Neural progenitor cell (in vitro differentiated cells): ENCODE data around the gene SLC30A3. TPM values are rescaled to one million over a fixed set of nuclear protein-coding genes. Genes with fewer than 3 reads are reported as not detected.

Experiments used
- DNase-seq: peaks from one replicate; pipeline ENCODE4 v3.0.0-alpha.2; 2016; ENCODE audit warnings: low spot score
- H2AFZ ChIP-seq: fragments of 200-600 bp; sonication (generic); replicated peaks from 2 replicates; pipeline ENCODE4 v1.6.1; 2016; ENCODE audit warnings: antibody characterized with exemption
- H3F3A ChIP-seq: fragments of 200-600 bp; sonication (generic); 2 replicates; pipeline ENCODE4 v1.6.1; 2016; ENCODE audit warnings: antibody characterized with exemption, low read depth
- H3K27ac ChIP-seq: fragments of 200-600 bp; sonication (generic); 2 replicates; pipeline ENCODE4 v1.5.1; 2016; ENCODE audit warnings: mild to moderate bottlenecking
- H3K27me3 ChIP-seq: fragments of 200-600 bp; sonication (generic); 2 replicates; pipeline ENCODE4 v1.6.1; 2016; ENCODE audit warnings: mild to moderate bottlenecking, moderate library complexity
- H3K36me3 ChIP-seq: fragments of 200-600 bp; sonication (generic); 2 replicates; pipeline ENCODE4 v1.5.1; 2016
- H3K4me1 ChIP-seq: fragments of 200-600 bp; sonication (generic); 2 replicates; pipeline ENCODE4 v1.6.1; 2016; ENCODE audit warnings: mixed run types
- H3K4me2 ChIP-seq: fragments of 200-600 bp; sonication (generic); 2 replicates; pipeline ENCODE4 v1.6.1; 2016
- H3K4me3 ChIP-seq: fragments of 200-600 bp; sonication (generic); 2 replicates; pipeline ENCODE4 v1.5.1; 2016
- H3K79me2 ChIP-seq: fragments of 200-600 bp; sonication (generic); 2 replicates; pipeline ENCODE4 v1.6.1; 2016; ENCODE audit warnings: low read depth
- H3K9ac ChIP-seq: fragments of 200-600 bp; sonication (generic); 2 replicates; pipeline ENCODE4 v1.6.1; 2016
- H3K9me3 ChIP-seq: fragments of 200-600 bp; sonication (generic); 2 replicates; pipeline ENCODE4 v1.5.1; 2016; ENCODE audit warnings: low read depth
- H4K20me1 ChIP-seq: fragments of 200-600 bp; sonication (generic); 2 replicates; pipeline ENCODE4 v1.6.1; 2016; ENCODE audit warnings: low read depth
- H3K27ac Mint-ChIP-seq: 3 replicates; pipeline ENCODE4 v1.8.0; 2021; ENCODE audit warnings: mixed read lengths
- H3K27me3 Mint-ChIP-seq: 2 replicates; pipeline ENCODE4 v1.8.0; 2022; ENCODE audit warnings: low read depth, mild to moderate bottlenecking, inconsistent platforms, moderate library complexity, mixed read lengths; ENCODE audit not compliant: insufficient read depth
- H3K36me3 Mint-ChIP-seq: 3 replicates; pipeline ENCODE4 v1.8.0; 2021; ENCODE audit warnings: mixed read lengths
- H3K4me1 Mint-ChIP-seq: 3 replicates; pipeline ENCODE4 v1.8.0; 2021; ENCODE audit warnings: mixed read lengths
- H3K4me3 Mint-ChIP-seq: 3 replicates; pipeline ENCODE4 v1.8.0; 2021; ENCODE audit warnings: mild to moderate bottlenecking, moderate library complexity, mixed read lengths
- H3K9me3 Mint-ChIP-seq: 3 replicates; pipeline ENCODE4 v1.8.0; 2020; ENCODE audit warnings: mixed read lengths
- EZH2 ChIP-seq: fragments of 200-600 bp; sonication (generic); IDR thresholded peaks from 2 replicates; pipeline ENCODE4 v1.6.1; 2017; ENCODE audit warnings: antibody characterized with exemption, mild to moderate bottlenecking, moderate library complexity
- EZH2phosphoT487 ChIP-seq: fragments of 200-600 bp; sonication (generic); IDR thresholded peaks from 2 replicates; pipeline ENCODE4 v1.6.1; 2017; ENCODE audit warnings: antibody characterized with exemption
- total RNA-seq: library from RNA; depleted of rRNA; stranded (reverse); fragments of >200 nt; gene quantifications from 2 replicates; pipeline ENCODE4 v1.2.3, GENCODE V29; 2015; ENCODE audit warnings: low replicate concordance
- TF ChIP-seq, protein P1 (sequence below): fragments of 200-600 bp; sonication (generic); IDR thresholded peaks from 2 replicates; pipeline ENCODE4 v1.5.1; 2017; ENCODE audit warnings: antibody characterized with exemption, mild to moderate bottlenecking

Gene SLC30A3
- total RNA-seq, 1 donor from 2014 or later: 0.56 TPM

DNA sequence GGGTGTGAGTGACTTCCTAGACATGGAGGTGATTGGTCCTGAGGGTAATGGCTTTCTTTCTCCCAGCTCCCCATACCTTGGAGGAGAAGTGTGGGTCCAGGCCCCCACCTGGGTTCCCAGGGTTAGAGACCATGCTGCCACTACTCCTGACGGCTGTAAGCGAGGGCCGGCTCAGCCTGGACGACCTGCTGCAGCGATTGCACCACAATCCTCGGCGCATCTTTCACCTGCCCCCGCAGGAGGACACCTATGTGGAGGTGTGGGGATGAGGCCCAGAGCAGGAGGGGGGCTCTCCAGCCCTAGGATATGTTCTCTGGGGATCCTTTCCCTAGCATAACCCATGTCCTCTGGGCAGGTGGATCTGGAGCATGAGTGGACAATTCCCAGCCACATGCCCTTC, 23.9 kb downstream of the SLC30A3 start:
- no peaks in the 10 kb centered on the region for H3K9me3 Mint-ChIP-seq
- Histone ChIP-seq H3K4me3 (no peak overlapping the region), H4K20me1 (no peaks in the 10 kb centered on the region), H2AFZ (no peak overlapping the region), H3K4me2 (no peak overlapping the region), H3K4me1 (no peaks in the 10 kb centered on the region), H3K27me3 (no peaks in the 10 kb centered on the region), H3F3A (no peaks in the 10 kb centered on the region), H3K9me3 (no peaks in the 10 kb centered on the region), H3K9ac (no peak overlapping the region), H3K27ac (no peak overlapping the region), H3K79me2 (no peaks in the 10 kb centered on the region), H3K36me3 (no peaks in the 10 kb centered on the region)
- H3K36me3 Mint-ChIP-seq: peaks cover 31% of the 10 kb centered on the region
- peaks cover 3% of the 10 kb centered on the region for H3K27me3 Mint-ChIP-seq
- no peak overlapping the region for H3K4me3 Mint-ChIP-seq
- H3K27ac Mint-ChIP-seq: no peak overlapping the region
- TF ChIP-seq EZH2phosphoT487 (no peak), EZH2 (no peak)
- TF ChIP-seq, protein P1, sequence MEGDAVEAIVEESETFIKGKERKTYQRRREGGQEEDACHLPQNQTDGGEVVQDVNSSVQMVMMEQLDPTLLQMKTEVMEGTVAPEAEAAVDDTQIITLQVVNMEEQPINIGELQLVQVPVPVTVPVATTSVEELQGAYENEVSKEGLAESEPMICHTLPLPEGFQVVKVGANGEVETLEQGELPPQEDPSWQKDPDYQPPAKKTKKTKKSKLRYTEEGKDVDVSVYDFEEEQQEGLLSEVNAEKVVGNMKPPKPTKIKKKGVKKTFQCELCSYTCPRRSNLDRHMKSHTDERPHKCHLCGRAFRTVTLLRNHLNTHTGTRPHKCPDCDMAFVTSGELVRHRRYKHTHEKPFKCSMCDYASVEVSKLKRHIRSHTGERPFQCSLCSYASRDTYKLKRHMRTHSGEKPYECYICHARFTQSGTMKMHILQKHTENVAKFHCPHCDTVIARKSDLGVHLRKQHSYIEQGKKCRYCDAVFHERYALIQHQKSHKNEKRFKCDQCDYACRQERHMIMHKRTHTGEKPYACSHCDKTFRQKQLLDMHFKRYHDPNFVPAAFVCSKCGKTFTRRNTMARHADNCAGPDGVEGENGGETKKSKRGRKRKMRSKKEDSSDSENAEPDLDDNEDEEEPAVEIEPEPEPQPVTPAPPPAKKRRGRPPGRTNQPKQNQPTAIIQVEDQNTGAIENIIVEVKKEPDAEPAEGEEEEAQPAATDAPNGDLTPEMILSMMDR: no peak
- no peak for DNase-seq
- H3K4me1 Mint-ChIP-seq: no peaks in the 10 kb centered on the region

DNA sequence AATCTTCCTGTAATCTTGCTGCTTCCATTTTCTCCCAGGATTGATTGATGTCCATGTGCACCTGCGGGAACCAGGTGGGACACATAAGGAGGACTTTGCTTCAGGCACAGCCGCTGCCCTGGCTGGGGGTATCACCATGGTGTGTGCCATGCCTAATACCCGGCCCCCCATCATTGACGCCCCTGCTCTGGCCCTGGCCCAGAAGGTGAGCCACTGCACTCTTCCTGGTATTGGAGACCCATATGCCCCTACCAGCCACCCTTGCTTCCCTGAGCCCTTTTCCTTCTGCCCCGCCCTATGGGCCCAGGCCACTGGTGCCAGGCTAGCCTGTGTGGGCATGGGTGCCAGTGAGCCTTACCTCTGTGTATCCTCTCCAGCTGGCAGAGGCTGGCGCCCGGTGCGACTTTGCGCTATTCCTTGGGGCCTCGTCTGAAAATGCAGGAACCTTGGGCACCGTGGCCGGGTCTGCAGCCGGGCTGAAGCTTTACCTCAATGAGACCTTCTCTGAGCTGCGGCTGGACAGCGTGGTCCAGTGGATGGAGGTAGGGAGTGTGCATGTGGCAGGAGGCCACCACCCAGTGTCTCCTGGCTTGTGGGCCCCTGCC, 25.4 kb downstream of the SLC30A3 start:
- TF ChIP-seq EZH2phosphoT487: no peak
- TF ChIP-seq EZH2: no peak
- TF ChIP-seq, protein P1: no peak
- Histone ChIP-seq H3K36me3 (no peaks in the 10 kb centered on the region), H3K79me2 (no peaks in the 10 kb centered on the region), H3F3A (no peaks in the 10 kb centered on the region), H3K27ac (no peak overlapping the region), H4K20me1 (no peaks in the 10 kb centered on the region), H3K4me3 (no peak overlapping the region), H2AFZ (no peak overlapping the region), H3K27me3 (no peaks in the 10 kb centered on the region), H3K9ac (no peak overlapping the region), H3K4me1 (no peaks in the 10 kb centered on the region), H3K4me2 (no peak overlapping the region), H3K9me3 (no peaks in the 10 kb centered on the region)
- Mint-ChIP-seq H3K36me3 (peaks cover 41% of the 10 kb centered on the region), H3K4me1 (no peaks in the 10 kb centered on the region), H3K9me3 (no peaks in the 10 kb centered on the region), H3K27ac (no peak overlapping the region), H3K27me3 (peaks cover 3% of the 10 kb centered on the region), H3K4me3 (no peak overlapping the region)
- no peak for DNase-seq

GRCh38 chr2:27236626-27237025, 26.2 kb downstream of the SLC30A3 start:
- Histone ChIP-seq H4K20me1 (no peaks in the 10 kb centered on the region), H2AFZ (no peak overlapping the region), H3K4me2 (no peak overlapping the region), H3K27ac (no peak overlapping the region), H3K9me3 (no peaks in the 10 kb centered on the region), H3K4me3 (no peak overlapping the region), H3K9ac (no peak overlapping the region), H3K36me3 (no peaks in the 10 kb centered on the region), H3K4me1 (no peaks in the 10 kb centered on the region), H3K79me2 (no peaks in the 10 kb centered on the region), H3K27me3 (no peaks in the 10 kb centered on the region), H3F3A (no peaks in the 10 kb centered on the region)
- Mint-ChIP-seq H3K27ac (no peak overlapping the region), H3K27me3 (peaks cover 3% of the 10 kb centered on the region), H3K4me1 (no peaks in the 10 kb centered on the region), H3K36me3 (peaks cover 39% of the 10 kb centered on the region), H3K4me3 (no peak overlapping the region), H3K9me3 (no peaks in the 10 kb centered on the region)
- no peak for DNase-seq
- TF ChIP-seq, protein P1: no peak
- no peak for TF ChIP-seq EZH2
- TF ChIP-seq EZH2phosphoT487: no peak
